Measurements from ENCODE around the gene PSMD6. TPM values are rescaled to one million over a fixed set of nuclear protein-coding genes. Genes with fewer than 3 reads are reported as not detected.

PSMD6 gene
- total and polyA plus RNA-seq, 10 of the 15 experiments (the other 5 are each of a cell fraction or from before 2014, with no cell fraction given), result 68.7 to 199 (median 106) TPM

DNA sequence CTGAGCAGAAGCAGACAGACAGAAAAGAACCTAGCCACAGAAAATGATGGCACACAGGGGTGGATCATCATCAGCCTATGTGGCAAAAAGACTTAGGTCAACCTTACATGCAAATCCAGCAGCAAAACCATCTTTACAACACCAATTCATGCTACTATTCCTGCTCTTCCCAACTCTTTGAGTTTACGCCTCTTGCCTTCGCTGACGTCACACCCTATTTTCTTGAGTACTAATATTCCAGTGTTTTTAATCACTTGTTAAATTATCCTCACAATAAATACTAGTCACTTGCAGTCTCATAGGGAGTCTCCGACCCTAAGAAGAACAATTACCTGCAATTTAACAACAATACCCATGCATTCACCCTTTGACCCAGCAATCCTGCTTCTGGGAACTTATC is 6.0 kb upstream of the PSMD6 start (continued):
- TF ChIP-seq TAF1 (IDR thresholded peaks at IDR 0.05; ENCODE audit: borderline replicate concordance, low read depth, low read length) (no peak), NBN (IDR thresholded peaks at IDR 0.05) (no peak), CHD1 (IDR thresholded peaks at IDR 0.05; ENCODE audit: low read depth, low read length) (no peak), SKIL (IDR thresholded peaks at IDR 0.05; ENCODE audit: low read depth, poor library complexity, severe bottlenecking) (no peak), POLR2AphosphoS2 (IDR thresholded peaks at IDR 0.05; ENCODE audit: low read depth, low read length) (no peak)

- BruUV-seq (replicated peaks), result no TSS peak
- Histone ChIP-seq H3K27me3 (replicated peaks in 1 of 2; ENCODE audit: control insufficient read depth in 2 of 2, insufficient read depth in 2 of 2, low read length in 1 of 2) (no peaks in the 10 kb centered on the region), H3K79me2 (ENCODE audit: control insufficient read depth, insufficient read depth, low read length) (no peaks in the 10 kb centered on the region), H4K20me1 (ENCODE audit: control insufficient read depth, insufficient read depth) (no peaks in the 10 kb centered on the region), H3K4me3 (no peak overlapping the region), H3K36me3 (ENCODE audit: control insufficient read depth in 2 of 2, insufficient read depth in 2 of 2, low read length in 1 of 2) (no peaks in the 10 kb centered on the region), H3K27ac (ENCODE audit: control insufficient read depth, insufficient read depth) (no peak overlapping the region), H3K9ac (ENCODE audit: control insufficient read depth, insufficient read depth, low read length) (no peak overlapping the region), H3K4me2 (ENCODE audit: control insufficient read depth, insufficient read depth) (no peak overlapping the region), H3K4me1 (ENCODE audit: control insufficient read depth, insufficient read depth, low read length) (no peaks in the 10 kb centered on the region; the same call in 1 of the 2 replicates), H3K9me3 (replicated peaks; ENCODE audit: control insufficient read depth, insufficient read depth, low read length) (no peaks in the 10 kb centered on the region; the same call in 2 of the 3 replicates), H2AFZ (ENCODE audit: control insufficient read depth, low read depth, low read length) (no peak overlapping the region)
- 0% methylated on average over 3 of the region's 3 CpGs for WGBS (ENCODE audit: insufficient coverage, insufficient replicate concordance, low lambda C conversion rate, missing lambda C conversion rate)
- ChIA-PET POLR2A (no interaction called here), RAD21 (ENCODE audit: unreplicated experiment) (interaction anchor here (1.9 kb wide), 1 partner anchor 195 kb away, joined by 14 read pairs; the partner anchor contains the start of gene PRICKLE2), CTCF (interaction anchor here (1.2 to 6.3 kb wide), 4 partner anchors 12 to 678 kb away, joined by 3 to 99 read pairs (median 22); partner anchors contain the start of gene PRICKLE2), SMC1A (ENCODE audit: uncharacterized antibody, unreplicated experiment) (interaction anchor here (1.0 to 7.3 kb wide), 3 partner anchors 321 to 456 kb away, joined by 4 to 98 read pairs (median 4); no protein-coding TSS in a partner anchor)
- no peak for DNase-seq (ENCODE audit: low read depth, low spot score)
- ATAC-seq, result no peak
- FAIRE-seq, result no peak
- intact Hi-C loops (cut with micrococcal nuclease; ENCODE audit: unreplicated experiment) (no loop called here), in situ Hi-C loops (cut with MboI) (loop anchor here (5.0 kb wide), 1 partner anchor 369 kb away; no protein-coding TSS in a partner anchor)
- TF ChIP-seq, protein P1, sequence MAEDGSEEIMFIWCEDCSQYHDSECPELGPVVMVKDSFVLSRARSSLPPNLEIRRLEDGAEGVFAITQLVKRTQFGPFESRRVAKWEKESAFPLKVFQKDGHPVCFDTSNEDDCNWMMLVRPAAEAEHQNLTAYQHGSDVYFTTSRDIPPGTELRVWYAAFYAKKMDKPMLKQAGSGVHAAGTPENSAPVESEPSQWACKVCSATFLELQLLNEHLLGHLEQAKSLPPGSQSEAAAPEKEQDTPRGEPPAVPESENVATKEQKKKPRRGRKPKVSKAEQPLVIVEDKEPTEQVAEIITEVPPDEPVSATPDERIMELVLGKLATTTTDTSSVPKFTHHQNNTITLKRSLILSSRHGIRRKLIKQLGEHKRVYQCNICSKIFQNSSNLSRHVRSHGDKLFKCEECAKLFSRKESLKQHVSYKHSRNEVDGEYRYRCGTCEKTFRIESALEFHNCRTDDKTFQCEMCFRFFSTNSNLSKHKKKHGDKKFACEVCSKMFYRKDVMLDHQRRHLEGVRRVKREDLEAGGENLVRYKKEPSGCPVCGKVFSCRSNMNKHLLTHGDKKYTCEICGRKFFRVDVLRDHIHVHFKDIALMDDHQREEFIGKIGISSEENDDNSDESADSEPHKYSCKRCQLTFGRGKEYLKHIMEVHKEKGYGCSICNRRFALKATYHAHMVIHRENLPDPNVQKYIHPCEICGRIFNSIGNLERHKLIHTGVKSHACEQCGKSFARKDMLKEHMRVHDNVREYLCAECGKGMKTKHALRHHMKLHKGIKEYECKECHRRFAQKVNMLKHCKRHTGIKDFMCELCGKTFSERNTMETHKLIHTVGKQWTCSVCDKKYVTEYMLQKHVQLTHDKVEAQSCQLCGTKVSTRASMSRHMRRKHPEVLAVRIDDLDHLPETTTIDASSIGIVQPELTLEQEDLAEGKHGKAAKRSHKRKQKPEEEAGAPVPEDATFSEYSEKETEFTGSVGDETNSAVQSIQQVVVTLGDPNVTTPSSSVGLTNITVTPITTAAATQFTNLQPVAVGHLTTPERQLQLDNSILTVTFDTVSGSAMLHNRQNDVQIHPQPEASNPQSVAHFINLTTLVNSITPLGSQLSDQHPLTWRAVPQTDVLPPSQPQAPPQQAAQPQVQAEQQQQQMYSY (CRISPR knock-in tag; IDR thresholded peaks at IDR 0.05), result no peak
- TF ChIP-seq SMARCA5 (IDR thresholded peaks at IDR 0.05) (no peak), NFYB (IDR thresholded peaks at IDR 0.05; ENCODE audit: insufficient read depth, low read depth, low read length) (no peak), NR2C1 (IDR thresholded peaks at IDR 0.05) (no peak), CUX1 (IDR thresholded peaks at IDR 0.05; ENCODE audit: insufficient replicate concordance, low read depth, low read length) (no peak), MEF2A (IDR thresholded peaks at IDR 0.05; ENCODE audit: insufficient read depth, low read depth, low read length) (no peak)
Observed at GRCh38 chr3:64028754-64029153, 5.5 kb upstream of the PSMD6 start.
